Fibroblast of lung (primary cell): ENCODE measurements around the gene ZDHHC16. TPM values are rescaled to one million over a fixed set of nuclear protein-coding genes. Genes with fewer than 3 reads are reported as not detected.

ENCODE experiments used
- DNase-seq, 2 donors: peaks; one replicate each; pipeline versions ENCODE4 v3.0.0 to v3.0.0-alpha.2; 2010; ENCODE audit warnings: low read depth in 2 of 2
- H2AFZ ChIP-seq: 2 replicates; pipeline ENCODE4 v1.5.1; 2012; ENCODE audit warnings: low read length, control low read depth, inconsistent platforms
- H3K27ac ChIP-seq: 2 replicates; pipeline ENCODE4 v1.5.1; 2011; ENCODE audit warnings: low read length, control low read depth; ENCODE audit not compliant: insufficient read depth
- H3K27me3 ChIP-seq: 2 replicates; pipeline ENCODE4 v1.5.1; 2011; ENCODE audit warnings: mild to moderate bottlenecking, low read length; ENCODE audit not compliant: control insufficient read depth, insufficient read depth
- H3K36me3 ChIP-seq: 2 replicates; pipeline ENCODE4 v1.5.1; 2011; ENCODE audit warnings: low read length; ENCODE audit not compliant: control insufficient read depth, insufficient read depth
- H3K4me1 ChIP-seq: 2 replicates; pipeline ENCODE4 v1.5.1; 2011; ENCODE audit warnings: low read length; ENCODE audit not compliant: control insufficient read depth, insufficient read depth; ENCODE audit errors: extremely low read depth
- H3K4me2 ChIP-seq: 2 replicates; pipeline ENCODE4 v1.5.1; 2011; ENCODE audit warnings: low read length, control low read depth; ENCODE audit not compliant: insufficient read depth; ENCODE audit errors: extremely low read depth
- H3K4me3 ChIP-seq, 4 experiments: fragments of 200-600 bp in 1 of 4; sonication (generic) in 1 of 4; replicated peaks in 1 of 4; 2 replicates each; pipeline ENCODE4 v1.5.1; 2011 to 2016; ENCODE audit warnings: low read length in 4 of 4, low read depth in 3 of 4, mild to moderate bottlenecking in 3 of 4, control low read depth in 2 of 4, inconsistent platforms in 1 of 4, mixed read lengths in 1 of 4; ENCODE audit not compliant: insufficient read depth in 1 of 4; ENCODE audit errors: control extremely low read depth in 1 of 4
- H3K79me2 ChIP-seq: 2 replicates; pipeline ENCODE4 v1.5.1; 2012; ENCODE audit warnings: mild to moderate bottlenecking, low read length, inconsistent platforms; ENCODE audit not compliant: control insufficient read depth, insufficient read depth
- H3K9ac ChIP-seq: 2 replicates; pipeline ENCODE4 v1.5.1; 2011; ENCODE audit warnings: mild to moderate bottlenecking, low read length, control low read depth; ENCODE audit not compliant: insufficient read depth
- H3K9me3 ChIP-seq: 2 replicates; pipeline ENCODE4 v1.5.1; 2012; ENCODE audit warnings: low read depth, low read length; ENCODE audit not compliant: control insufficient read depth, insufficient read depth
- H4K20me1 ChIP-seq: 2 replicates; pipeline ENCODE4 v1.5.1; 2011; ENCODE audit warnings: low read length; ENCODE audit not compliant: control insufficient read depth, insufficient read depth; ENCODE audit errors: extremely low read depth
- EZH2 ChIP-seq: IDR thresholded peaks from 2 replicates; pipeline ENCODE4 v1.5.1; 2012; ENCODE audit warnings: low read length, control low read depth, mild to moderate bottlenecking; ENCODE audit errors: missing control alignments
- polyA plus RNA-seq, 2 donors: library from polyadenylated mRNA; depleted of rRNA in 1 of 2; stranded (reverse) in 1 of 2; unstranded in 1 of 2; fragments of >200 nt; gene quantifications; 2 replicates each; pipeline ENCODE4 v1.2.1, GENCODE V29; 2011 to 2012; ENCODE audit warnings: missing spikeins in 1 of 2
- total RNA-seq: library from RNA; depleted of rRNA; stranded (reverse); fragments of >200 nt; gene quantifications from 2 replicates; pipeline ENCODE4 v1.2.1, GENCODE V29; 2014
- TF ChIP-seq, protein P1 (sequence below), 2 donors: IDR thresholded peaks in 1 of 2; conservative IDR thresholded peaks in 1 of 2; 1 replicate in 1 of 2; 2 replicates in 1 of 2; pipeline ENCODE4 v1.5.1; 2011 to 2012; ENCODE audit warnings: low read length in 2 of 2, control low read depth in 1 of 2, inconsistent platforms in 1 of 2, low read depth in 1 of 2, mild to moderate bottlenecking in 1 of 2

Gene ZDHHC16
- total and polyA plus RNA-seq, 2 donors (not counting 1 experiment from before 2014, with no cell fraction given) = 39.3 to 60.2 TPM

DNA sequence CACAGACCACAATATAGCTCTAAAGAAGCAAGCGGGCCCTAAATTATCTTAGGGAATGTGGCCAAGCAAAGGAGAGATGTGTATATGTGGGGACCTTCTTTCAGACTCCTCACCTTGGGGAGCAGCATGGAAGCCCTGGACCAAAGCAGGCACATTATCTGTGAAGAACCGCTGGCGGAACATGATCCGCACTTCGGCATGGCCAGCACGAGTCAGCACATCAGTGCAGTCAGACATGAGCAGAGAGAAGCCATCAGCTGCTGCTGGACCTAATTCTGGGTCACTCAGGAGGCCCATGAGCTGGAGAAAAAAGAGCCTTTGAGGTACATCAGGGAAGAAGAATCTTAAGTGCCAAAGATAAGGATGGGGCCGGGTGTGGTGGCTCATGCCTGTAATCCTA lies 14.0 kb downstream of the ZDHHC16 start:
- Histone ChIP-seq H3K9ac (no peak overlapping the region), H3K4me1 (peaks cover 2% of the 10 kb centered on the region), H3K4me3 (no peak overlapping the region), H3K4me2 (no peak overlapping the region), H3K79me2 (peaks cover 2% of the 10 kb centered on the region), H2AFZ (no peak overlapping the region), H3K36me3 (peaks cover 42% of the 10 kb centered on the region), H4K20me1 (no peaks in the 10 kb centered on the region), H3K9me3 (no peaks in the 10 kb centered on the region), H3K27me3 (no peaks in the 10 kb centered on the region), H3K27ac (no peak overlapping the region)
- TF ChIP-seq, protein P1, sequence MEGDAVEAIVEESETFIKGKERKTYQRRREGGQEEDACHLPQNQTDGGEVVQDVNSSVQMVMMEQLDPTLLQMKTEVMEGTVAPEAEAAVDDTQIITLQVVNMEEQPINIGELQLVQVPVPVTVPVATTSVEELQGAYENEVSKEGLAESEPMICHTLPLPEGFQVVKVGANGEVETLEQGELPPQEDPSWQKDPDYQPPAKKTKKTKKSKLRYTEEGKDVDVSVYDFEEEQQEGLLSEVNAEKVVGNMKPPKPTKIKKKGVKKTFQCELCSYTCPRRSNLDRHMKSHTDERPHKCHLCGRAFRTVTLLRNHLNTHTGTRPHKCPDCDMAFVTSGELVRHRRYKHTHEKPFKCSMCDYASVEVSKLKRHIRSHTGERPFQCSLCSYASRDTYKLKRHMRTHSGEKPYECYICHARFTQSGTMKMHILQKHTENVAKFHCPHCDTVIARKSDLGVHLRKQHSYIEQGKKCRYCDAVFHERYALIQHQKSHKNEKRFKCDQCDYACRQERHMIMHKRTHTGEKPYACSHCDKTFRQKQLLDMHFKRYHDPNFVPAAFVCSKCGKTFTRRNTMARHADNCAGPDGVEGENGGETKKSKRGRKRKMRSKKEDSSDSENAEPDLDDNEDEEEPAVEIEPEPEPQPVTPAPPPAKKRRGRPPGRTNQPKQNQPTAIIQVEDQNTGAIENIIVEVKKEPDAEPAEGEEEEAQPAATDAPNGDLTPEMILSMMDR (conservative IDR thresholded peaks at IDR 0.05 in 1 of 2, IDR thresholded peaks at IDR 0.05 in 1 of 2; ENCODE audit: low read depth in 1 of 2, low read length in 2 of 2) = no peak
- no peak for TF ChIP-seq EZH2
- DNase-seq = no peak

DNA sequence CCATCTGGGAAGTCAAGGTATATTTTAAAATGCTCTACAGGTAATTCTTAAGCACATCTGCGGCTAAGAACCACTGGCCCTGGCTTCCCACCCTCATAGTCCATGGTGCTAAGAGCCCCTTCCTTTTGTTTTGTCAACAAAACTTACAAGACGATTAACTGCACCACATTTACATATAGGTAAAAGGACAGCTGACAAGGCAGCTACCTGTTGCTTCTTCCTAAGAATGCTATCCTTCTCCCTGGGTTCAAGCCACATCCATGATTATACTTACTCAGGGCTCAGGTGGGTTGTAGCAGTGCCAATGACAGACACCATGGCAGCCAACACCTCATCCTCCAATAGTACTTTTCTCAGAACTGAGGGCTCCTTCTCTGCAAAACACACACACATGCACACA lies 16.3 kb downstream of the ZDHHC16 start:
- H3K27ac ChIP-seq = no peak overlapping the region

DNA sequence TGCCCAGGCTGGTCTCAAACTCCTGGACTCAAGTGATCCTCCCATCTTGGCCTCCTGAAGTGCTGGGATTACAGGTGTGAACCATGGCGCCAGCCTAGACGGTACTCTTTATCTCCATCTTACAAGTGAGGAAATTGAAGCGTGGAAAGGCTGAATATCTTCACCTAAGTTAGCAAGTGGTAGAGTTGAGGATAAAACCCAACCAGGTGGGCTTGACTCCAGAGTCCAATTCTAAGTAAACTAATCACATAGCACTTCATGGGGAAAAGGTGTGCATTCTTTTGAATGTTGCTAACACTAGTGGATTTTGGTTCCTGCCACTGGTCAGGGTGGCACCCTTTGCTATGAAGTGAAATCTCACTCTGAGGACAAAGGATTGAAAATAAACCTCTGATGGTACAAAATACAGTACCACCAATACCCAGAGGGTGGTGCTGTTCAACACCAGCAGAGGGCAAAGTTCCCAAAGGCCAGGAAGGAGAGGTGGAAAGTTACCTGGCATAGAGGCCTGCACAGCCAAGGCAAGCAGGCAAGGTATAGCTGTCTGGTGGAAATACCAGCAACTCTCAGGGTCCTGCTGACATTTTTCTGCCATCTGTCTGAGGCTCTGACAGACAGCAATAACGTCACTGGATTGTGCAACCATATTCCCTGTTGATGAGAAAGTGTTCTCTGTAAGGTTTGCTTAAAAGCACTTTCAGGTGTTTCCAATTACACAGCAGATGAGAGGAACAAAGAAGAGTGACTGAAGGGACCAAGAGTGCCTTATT lies 17.6 kb downstream of the ZDHHC16 start:
- Histone ChIP-seq H3K4me1 (peaks cover 2% of the 10 kb centered on the region), H4K20me1 (no peaks in the 10 kb centered on the region), H3K27me3 (no peaks in the 10 kb centered on the region), H3K79me2 (no peaks in the 10 kb centered on the region), H3K9ac (no peak overlapping the region), H3K36me3 (peaks cover 33% of the 10 kb centered on the region), H3K9me3 (no peaks in the 10 kb centered on the region), H2AFZ (no peak overlapping the region), H3K4me3 (no peak overlapping the region), H3K4me2 (no peak overlapping the region), H3K27ac (peak overlapping the region; percentile 4)
- peak; percentile 27 to 59 for DNase-seq
- no peak for TF ChIP-seq EZH2
- TF ChIP-seq, protein P1 (conservative IDR thresholded peaks at IDR 0.05 in 1 of 2, IDR thresholded peaks at IDR 0.05 in 1 of 2; ENCODE audit: low read depth in 1 of 2, low read length in 2 of 2) = peak; percentile 90 to 93

More for the DNA sequence above, 16.3 kb downstream of the ZDHHC16 start:
- DNase-seq = no peak
- no peaks in the 10 kb centered on the region for H3K27me3 ChIP-seq
- no peak overlapping the region for H2AFZ ChIP-seq
- H3K4me3 ChIP-seq = no peak overlapping the region
- no peaks in the 10 kb centered on the region for H3K9me3 ChIP-seq
- H4K20me1 ChIP-seq = no peaks in the 10 kb centered on the region
- no peak overlapping the region for H3K9ac ChIP-seq
- H3K79me2 ChIP-seq = no peaks in the 10 kb centered on the region
- H3K36me3 ChIP-seq = peaks cover 39% of the 10 kb centered on the region
- TF ChIP-seq EZH2 = no peak
- TF ChIP-seq, protein P1 (conservative IDR thresholded peaks at IDR 0.05 in 1 of 2, IDR thresholded peaks at IDR 0.05 in 1 of 2; ENCODE audit: low read depth in 1 of 2, low read length in 2 of 2) = no peak
- peaks cover 2% of the 10 kb centered on the region for H3K4me1 ChIP-seq
- H3K4me2 ChIP-seq = no peak overlapping the region
